ENCODE data around the gene ACOX3. TPM values are rescaled to one million over a fixed set of nuclear protein-coding genes. Genes with fewer than 3 reads are reported as not detected.

ACOX3 gene
- total and polyA plus RNA-seq, 9 of the 15 experiments (the other 6 are each of a cell fraction or from before 2014, with no cell fraction given): 0.68 to 7.3 (median 3.7) TPM

DNA sequence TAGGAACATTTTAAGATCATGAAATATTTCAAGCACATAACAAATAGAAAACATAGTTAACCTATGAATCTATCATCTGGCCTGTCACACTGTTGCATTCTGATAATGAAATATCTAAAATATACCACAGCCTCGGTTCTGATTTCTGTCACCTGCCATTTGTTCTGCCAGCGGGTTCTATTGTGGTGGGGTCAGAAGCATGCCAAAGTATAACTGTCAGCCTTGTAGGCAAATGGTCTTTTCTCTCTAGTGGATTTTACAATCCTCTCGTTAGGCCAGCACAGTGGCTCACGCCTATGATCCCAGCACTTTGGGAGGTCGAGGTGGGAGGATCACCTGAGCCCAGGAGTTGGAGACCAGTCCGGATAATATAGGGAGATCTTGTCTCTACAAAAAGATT lies 123.0 kb downstream of the ACOX3 start:
- no peak for ATAC-seq
- no peak overlapping the region for H3K27ac ChIP-seq (ENCODE audit: extremely low read depth, low read depth, low read length)
- in situ Hi-C loops (cut with MboI) (no loop called here), intact Hi-C loops (cut with micrococcal nuclease) (no loop called here)
- peaks cover 0 to 16% of the 10 kb centered on the region in 2 experiments; a peak in 2 of 5 replicates for H3K4me1 ChIP-seq (replicated peaks in 1 of 2; ENCODE audit: control insufficient read depth in 2 of 2, insufficient read depth in 2 of 2, low read length in 2 of 2)
- no peaks in the 10 kb centered on the region for H3K79me2 ChIP-seq (ENCODE audit: control insufficient read depth, insufficient read depth, low read length)
- no peak for DNase-seq (ENCODE audit: extremely low read depth in 1 of 4, low spot score in 3 of 4)
- 3% methylated on average over 6 of the region's 6 CpGs for WGBS (ENCODE audit: insufficient coverage, low coverage, missing lambda C conversion rate)
- 0 out of 2 replicates have a peak, but pooled peaks cover 3% of the 10 kb centered on the region for H4K20me1 ChIP-seq (replicated peaks; ENCODE audit: control insufficient read depth, insufficient read depth, low read length)
- H3K9me3 ChIP-seq (replicated peaks; ENCODE audit: control insufficient read depth, insufficient read depth, low read depth, low read length): no peaks in the 10 kb centered on the region; the same call in 1 of the 2 replicates
- no peak overlapping the region for H3K9ac ChIP-seq (ENCODE audit: insufficient read depth in 1 of 2, low read depth in 2 of 2, low read length in 2 of 2)
- no peak for FAIRE-seq
- POLR2A ChIA-PET: interaction anchor here (1.1 to 1.5 kb wide), 2 partner anchors 11 to 26 kb away, joined by 4 read pairs; no protein-coding TSS in a partner anchor
- CTCF ChIA-PET (ENCODE audit: low intra/inter-chr PET ratio): no interaction called here
- H3K4me2 ChIP-seq (ENCODE audit: insufficient read depth, low read length): no peak overlapping the region
- H3K36me3 ChIP-seq (ENCODE audit: control insufficient read depth, insufficient read depth, low read length): no peaks in the 10 kb centered on the region
- BruUV-seq (replicated peaks): no TSS peak
- peaks cover 2 to 32% of the 10 kb centered on the region in 2 experiments; a peak in 2 of 5 replicates for H3K27me3 ChIP-seq (ENCODE audit: control insufficient read depth in 2 of 2, insufficient read depth in 2 of 2, low read length in 2 of 2)
- H3K4me3 ChIP-seq: no peak overlapping the region
- H3K9me1 ChIP-seq (ENCODE audit: control insufficient read depth, insufficient read depth, low read length): no peaks in the 10 kb centered on the region
- no peak overlapping the region for H2AFZ ChIP-seq (ENCODE audit: low read depth, low read length)
- TF ChIP-seq ZFX (CRISPR knock-in tag; IDR thresholded peaks at IDR 0.05): no peak
- no peak for TF ChIP-seq EP400 (IDR thresholded peaks at IDR 0.05)
- TF ChIP-seq ADNP (tag; IDR thresholded peaks at IDR 0.05): no peak
- TF ChIP-seq NCOA6 (IDR thresholded peaks at IDR 0.05): no peak
- TF ChIP-seq SMARCC2 (IDR thresholded peaks at IDR 0.05; ENCODE audit: low read depth): no peak
- no peak for TF ChIP-seq HNRNPH1 (optimal IDR thresholded peaks at IDR 0.05; ENCODE audit: low read depth, low read length)
- TF ChIP-seq ZFP30 (CRISPR knock-in tag; IDR thresholded peaks at IDR 0.05; ENCODE audit: borderline replicate concordance): no peak
- TF ChIP-seq POLR2AphosphoS5 (IDR thresholded peaks at IDR 0.05; ENCODE audit: control insufficient read depth, insufficient read depth, low read depth, low read length): no peak
- no peak for TF ChIP-seq HMG20B (CRISPR knock-in tag; IDR thresholded peaks at IDR 0.05)
- TF ChIP-seq ZNF23 (CRISPR knock-in tag; IDR thresholded peaks at IDR 0.05): no peak
- no peak for TF ChIP-seq ZNF12 (CRISPR knock-in tag; IDR thresholded peaks at IDR 0.05)
- TF ChIP-seq U2AF1 (optimal IDR thresholded peaks at IDR 0.05; ENCODE audit: low read depth, low read length): no peak
- TF ChIP-seq ZNF609 (CRISPR knock-in tag; IDR thresholded peaks at IDR 0.05; ENCODE audit: borderline replicate concordance): no peak
- TF ChIP-seq, protein P1, sequence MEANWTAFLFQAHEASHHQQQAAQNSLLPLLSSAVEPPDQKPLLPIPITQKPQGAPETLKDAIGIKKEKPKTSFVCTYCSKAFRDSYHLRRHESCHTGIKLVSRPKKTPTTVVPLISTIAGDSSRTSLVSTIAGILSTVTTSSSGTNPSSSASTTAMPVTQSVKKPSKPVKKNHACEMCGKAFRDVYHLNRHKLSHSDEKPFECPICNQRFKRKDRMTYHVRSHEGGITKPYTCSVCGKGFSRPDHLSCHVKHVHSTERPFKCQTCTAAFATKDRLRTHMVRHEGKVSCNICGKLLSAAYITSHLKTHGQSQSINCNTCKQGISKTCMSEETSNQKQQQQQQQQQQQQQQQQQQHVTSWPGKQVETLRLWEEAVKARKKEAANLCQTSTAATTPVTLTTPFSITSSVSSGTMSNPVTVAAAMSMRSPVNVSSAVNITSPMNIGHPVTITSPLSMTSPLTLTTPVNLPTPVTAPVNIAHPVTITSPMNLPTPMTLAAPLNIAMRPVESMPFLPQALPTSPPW (CRISPR knock-in tag; IDR thresholded peaks at IDR 0.05): no peak
- no peak for TF ChIP-seq DPF2 (IDR thresholded peaks at IDR 0.05)

Measured in K562 (cell line).